Activated CD8-positive, alpha-beta memory T cell treated with anti-CD3 and anti-CD28 coated beads, Interleukin-2, amount 10 ng/mL, durations not matched to agents 7 days and 5 days (primary cell): ENCODE data around the gene USP11. TPM values are rescaled to one million over a fixed set of nuclear protein-coding genes. Genes with fewer than 3 reads are reported as not detected.
A peak's percentile ranks its signal among the peaks of the same experiment; 100 is the strongest.

Source experiments
- ATAC-seq: fragments of 150-1000 bp; cut with Tn5 transposase; one replicate; pipeline ENCODE4 v1.10.0; 2021; ENCODE audit warnings: moderate library complexity
- CTCF ChIA-PET: fragments of 350-600 bp; sonication (Branson Sonifier 250); formaldehyde crosslinking; loops from one replicate; lab custom pipeline; 2021; ENCODE audit warnings: antibody characterized with exemption; lab: Charles Lee
- DNase-seq: peaks from one replicate; pipeline ENCODE4 v3.0.0-alpha.2; 2020
- H3K27ac Mint-ChIP-seq: one replicate; pipeline ENCODE4 v1.8.0; 2021; ENCODE audit warnings: mild to moderate bottlenecking, mixed read lengths
- H3K27me3 Mint-ChIP-seq: one replicate; pipeline ENCODE4 v1.8.0; 2021; ENCODE audit warnings: mixed read lengths
- H3K36me3 Mint-ChIP-seq: one replicate; pipeline ENCODE4 v1.8.0; 2021; ENCODE audit warnings: mild to moderate bottlenecking, mixed read lengths
- H3K4me1 Mint-ChIP-seq: one replicate; pipeline ENCODE4 v1.8.0; 2021; ENCODE audit warnings: mixed read lengths
- H3K4me3 Mint-ChIP-seq: one replicate; pipeline ENCODE4 v1.8.0; 2021; ENCODE audit warnings: mild to moderate bottlenecking, moderate library complexity, mixed read lengths
- H3K9me3 Mint-ChIP-seq: one replicate; pipeline ENCODE4 v1.8.0; 2022; ENCODE audit warnings: low read depth, mixed read lengths
- total RNA-seq, 2 experiments: library from RNA; stranded (reverse); gene quantifications; one replicate each; pipeline ENCODE4 v1.2.3, GENCODE V29; 2021

The USP11 gene
- total RNA-seq, result 10 to 100 TPM; 54.8 to 72.7 TPM

GRCh38 chrX:47232803-47233332 is at the start of gene USP11:
USP11 (plus strand) TSS chrX:47233009; CDS start chrX:47233044, 35 bp downstream.
- Mint-ChIP-seq H3K4me3 (peak within 1 kb of the TSS; percentile 88), H3K4me1 (peaks cover 20% of the 10 kb centered on the region), H3K9me3 (no peaks in the 10 kb centered on the region), H3K27ac (peak within 1 kb of the TSS; percentile 98), H3K36me3 (peaks cover 20% of the 10 kb centered on the region), H3K27me3 (no peaks in the 10 kb centered on the region)
- CTCF ChIA-PET, result no interaction called here
- ATAC-seq, result peak; percentile 46
- peak; percentile 83 for DNase-seq

- H3K27ac Mint-ChIP-seq, result peak overlapping the region; percentile 28
- H3K27me3 Mint-ChIP-seq, result no peaks in the 10 kb centered on the region
- no peaks in the 10 kb centered on the region for H3K9me3 Mint-ChIP-seq
- peaks cover 22% of the 10 kb centered on the region for H3K36me3 Mint-ChIP-seq
- no peak for ATAC-seq
- H3K4me3 Mint-ChIP-seq, result no peak overlapping the region
- CTCF ChIA-PET, result no interaction called here
- no peak for DNase-seq
- H3K4me1 Mint-ChIP-seq, result peaks cover 3% of the 10 kb centered on the region
Observed at GRCh38 chrX:47184486-47184885, 48.3 kb upstream of the USP11 start.

- peaks cover 20% of the 10 kb centered on the region for H3K36me3 Mint-ChIP-seq
- no peaks in the 10 kb centered on the region for H3K27me3 Mint-ChIP-seq
- H3K9me3 Mint-ChIP-seq, result no peaks in the 10 kb centered on the region
- H3K27ac Mint-ChIP-seq, result no peak overlapping the region
- H3K4me3 Mint-ChIP-seq, result no peak overlapping the region
- DNase-seq (no peak), ATAC-seq (no peak)
- peaks cover 3% of the 10 kb centered on the region for H3K4me1 Mint-ChIP-seq
- CTCF ChIA-PET, result no interaction called here
Observed at GRCh38 chrX:47185241-47185640, 47.6 kb upstream of the USP11 start.

GRCh38 chrX:47186096-47186740 is 46.6 kb upstream of the USP11 start:
- CTCF ChIA-PET, result no interaction called here
- ATAC-seq (no peak), DNase-seq (no peak)
- H3K4me1 Mint-ChIP-seq, result peaks cover 8% of the 10 kb centered on the region
- H3K27me3 Mint-ChIP-seq, result no peaks in the 10 kb centered on the region
- peaks cover 17% of the 10 kb centered on the region for H3K36me3 Mint-ChIP-seq
- no peak overlapping the region for H3K4me3 Mint-ChIP-seq
- no peaks in the 10 kb centered on the region for H3K9me3 Mint-ChIP-seq
- no peak overlapping the region for H3K27ac Mint-ChIP-seq

DNA sequence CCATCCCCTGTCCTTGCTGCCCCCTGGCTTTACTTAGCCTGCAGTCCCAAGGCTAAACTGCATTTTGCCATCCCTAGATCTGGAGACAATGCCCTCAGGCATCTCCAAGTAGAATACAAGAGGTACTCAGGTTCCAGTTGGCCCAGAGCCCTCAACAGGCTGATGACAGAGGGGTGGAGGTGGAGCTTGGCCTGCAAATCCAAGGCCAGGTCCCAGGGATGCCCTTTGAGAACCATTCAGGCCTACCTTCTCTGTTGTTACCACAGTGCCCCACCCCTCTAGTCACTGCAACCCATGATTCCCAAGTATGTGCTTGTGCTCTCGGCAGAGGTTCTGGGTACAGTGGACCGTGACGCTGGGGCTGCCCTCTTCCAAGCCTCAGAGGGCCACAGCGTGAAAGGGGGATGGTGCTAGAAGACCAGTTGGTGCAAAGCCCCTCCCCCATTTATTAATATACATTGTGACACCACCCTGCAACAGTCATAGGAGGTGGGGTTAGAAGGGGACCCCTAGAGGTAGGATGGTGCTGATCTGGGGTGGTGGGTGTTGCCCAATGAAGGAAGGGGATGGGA is 45.6 kb upstream of the USP11 start:
- DNase-seq, result no peak
- Mint-ChIP-seq H3K9me3 (no peaks in the 10 kb centered on the region), H3K27me3 (no peaks in the 10 kb centered on the region), H3K27ac (no peak overlapping the region), H3K36me3 (peaks cover 16% of the 10 kb centered on the region), H3K4me3 (no peak overlapping the region), H3K4me1 (peaks cover 11% of the 10 kb centered on the region)
- CTCF ChIA-PET, result no interaction called here
- ATAC-seq, result no peak

- CTCF ChIA-PET, result interaction anchor here (2.6 kb wide), 1 partner anchor 194 kb away, joined by 12 read pairs; no protein-coding TSS in a partner anchor
- no peak overlapping the region for H3K27ac Mint-ChIP-seq
- no peaks in the 10 kb centered on the region for H3K9me3 Mint-ChIP-seq
- no peak overlapping the region for H3K4me3 Mint-ChIP-seq
- ATAC-seq (no peak), DNase-seq (no peak)
- H3K27me3 Mint-ChIP-seq, result no peaks in the 10 kb centered on the region
- peaks cover 10% of the 10 kb centered on the region for H3K36me3 Mint-ChIP-seq
- peaks cover 25% of the 10 kb centered on the region for H3K4me1 Mint-ChIP-seq
Observed at GRCh38 chrX:47189906-47190305, 42.9 kb upstream of the USP11 start.

GRCh38 chrX:47190445-47191269 is 42.2 kb upstream of the USP11 start:
- peak; percentile 78 for ATAC-seq
- Mint-ChIP-seq H3K27ac (peak overlapping the region; percentile 93), H3K9me3 (no peaks in the 10 kb centered on the region), H3K4me1 (peaks cover 31% of the 10 kb centered on the region), H3K4me3 (peak overlapping the region; percentile 84), H3K27me3 (no peaks in the 10 kb centered on the region), H3K36me3 (peaks cover 9% of the 10 kb centered on the region)
- CTCF ChIA-PET, result interaction anchor here (0.8 to 2.8 kb wide), 5 partner anchors 10 to 333 kb away, joined by 3 to 15 read pairs (median 10); partner anchors contain the start of genes NDUFB11 and RBM10
- DNase-seq, result peak; percentile 91

- peaks cover 11% of the 10 kb centered on the region for H3K36me3 Mint-ChIP-seq
- DNase-seq (peak; percentile 73), ATAC-seq (peak; percentile 3)
- peak overlapping the region; percentile 93 for H3K27ac Mint-ChIP-seq
- peak overlapping the region; percentile 84 for H3K4me3 Mint-ChIP-seq
- CTCF ChIA-PET, result interaction anchor here (0.8 to 2.8 kb wide), 5 partner anchors 10 to 332 kb away, joined by 3 to 15 read pairs (median 10); partner anchors contain the start of genes NDUFB11 and RBM10
- H3K27me3 Mint-ChIP-seq, result no peaks in the 10 kb centered on the region
- peaks cover 38% of the 10 kb centered on the region for H3K4me1 Mint-ChIP-seq
- H3K9me3 Mint-ChIP-seq, result no peaks in the 10 kb centered on the region
Observed at GRCh38 chrX:47191331-47191730, 41.5 kb upstream of the USP11 start.

- peaks cover 43% of the 10 kb centered on the region for H3K4me1 Mint-ChIP-seq
- peaks cover 10% of the 10 kb centered on the region for H3K36me3 Mint-ChIP-seq
- DNase-seq (no peak), ATAC-seq (no peak)
- no peaks in the 10 kb centered on the region for H3K27me3 Mint-ChIP-seq
- CTCF ChIA-PET, result interaction anchor here (1.3 to 2.8 kb wide), 5 partner anchors 47 to 331 kb away, joined by 3 to 15 read pairs (median 10); partner anchors contain the start of genes NDUFB11 and RBM10
- peak overlapping the region; percentile 84 for H3K4me3 Mint-ChIP-seq
- H3K9me3 Mint-ChIP-seq, result no peaks in the 10 kb centered on the region
- peak overlapping the region; percentile 93 for H3K27ac Mint-ChIP-seq
Observed at GRCh38 chrX:47191806-47192401, 40.9 kb upstream of the USP11 start.

DNA sequence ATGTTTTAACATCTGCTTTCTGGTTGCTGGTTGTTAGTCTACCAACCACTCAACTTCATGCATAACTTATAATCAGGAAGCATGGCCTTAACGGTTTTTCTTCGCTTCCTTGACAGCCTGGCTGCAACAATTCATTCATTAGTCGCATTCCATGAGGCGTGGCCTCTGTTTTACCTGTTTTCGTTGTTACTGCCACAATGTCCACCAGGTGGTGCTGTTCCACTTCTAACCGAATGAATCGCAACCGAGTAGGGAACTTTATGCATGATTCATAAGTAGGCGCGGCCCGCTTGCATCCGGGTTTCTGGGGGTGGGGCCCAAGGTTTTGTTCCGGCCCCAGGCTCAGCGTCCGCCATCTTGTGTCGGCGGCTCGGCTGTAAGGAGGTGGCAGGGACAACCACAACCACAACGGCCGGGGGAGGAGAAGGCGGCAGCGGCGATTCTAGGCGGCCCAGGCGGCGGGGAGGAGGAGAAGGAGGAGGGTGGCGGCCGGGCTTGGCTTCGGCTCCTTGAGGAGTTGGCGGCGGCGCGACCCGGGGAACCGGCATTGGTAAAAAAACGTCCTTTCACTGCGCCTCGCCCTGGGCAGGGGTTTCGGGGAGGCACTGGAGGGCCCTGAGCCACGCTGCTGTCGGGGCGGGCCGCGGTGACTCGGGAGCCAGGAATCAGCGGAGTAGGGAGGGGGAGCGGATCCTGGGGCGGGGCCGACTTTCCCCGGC is 39.2 kb upstream of the USP11 start, which contains the start of gene UBA1:
Gene UBA1 (plus strand): TSS at position 355 of the 719 bp plus-strand sequence. CDS start 4,974 bp downstream, outside the sequence.
- Mint-ChIP-seq H3K4me1 (peaks cover 47% of the 10 kb centered on the region), H3K36me3 (peaks cover 11% of the 10 kb centered on the region), H3K27me3 (no peaks in the 10 kb centered on the region), H3K4me3 (peak within 1 kb of the TSS; percentile 89), H3K27ac (peak within 1 kb of the TSS; percentile 95), H3K9me3 (no peaks in the 10 kb centered on the region)
- CTCF ChIA-PET, result interaction anchor here (1.0 to 1.8 kb wide), 6 partner anchors 45 to 330 kb away, joined by 3 to 8 read pairs (median 4); no protein-coding TSS in a partner anchor
- peak; percentile 74 for ATAC-seq
- peak; percentile 95 for DNase-seq

DNA sequence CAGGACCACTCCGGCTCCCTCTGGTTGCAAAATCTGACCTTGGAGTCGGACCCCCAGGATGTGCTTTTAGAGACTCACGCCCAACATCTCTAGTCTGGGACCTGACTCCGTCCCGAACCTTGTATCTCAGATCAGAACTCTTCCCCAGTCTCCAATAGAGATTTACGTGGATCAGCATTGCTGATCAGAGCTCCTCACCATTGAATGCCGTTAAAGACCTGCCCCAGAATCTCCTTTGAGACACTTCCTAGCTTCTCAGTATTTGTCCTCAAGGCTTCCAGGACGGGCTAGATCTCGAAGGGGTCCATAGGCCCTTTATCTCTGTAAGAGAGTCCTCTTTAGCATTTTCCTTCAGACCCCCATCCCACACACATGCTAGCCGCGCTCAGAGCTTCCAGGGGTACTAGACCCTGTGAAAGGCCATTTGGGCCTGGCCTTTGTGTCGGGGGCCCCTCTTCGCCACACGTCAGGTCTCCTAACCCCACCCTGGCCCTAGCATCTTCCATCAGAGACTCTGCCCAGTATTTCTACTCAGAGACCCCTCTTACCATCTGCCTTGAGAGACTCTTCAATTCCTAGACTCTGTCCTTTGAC is 38.5 kb upstream of the USP11 start:
- Mint-ChIP-seq H3K4me1 (peaks cover 48% of the 10 kb centered on the region), H3K36me3 (peaks cover 18% of the 10 kb centered on the region), H3K27me3 (no peaks in the 10 kb centered on the region), H3K4me3 (peak overlapping the region; percentile 89), H3K9me3 (no peaks in the 10 kb centered on the region), H3K27ac (peak overlapping the region; percentile 95)
- DNase-seq (no peak), ATAC-seq (no peak)
- CTCF ChIA-PET, result interaction anchor here (1.0 to 1.8 kb wide), 4 partner anchors 44 to 329 kb away, joined by 3 to 8 read pairs (median 4); no protein-coding TSS in a partner anchor

DNA sequence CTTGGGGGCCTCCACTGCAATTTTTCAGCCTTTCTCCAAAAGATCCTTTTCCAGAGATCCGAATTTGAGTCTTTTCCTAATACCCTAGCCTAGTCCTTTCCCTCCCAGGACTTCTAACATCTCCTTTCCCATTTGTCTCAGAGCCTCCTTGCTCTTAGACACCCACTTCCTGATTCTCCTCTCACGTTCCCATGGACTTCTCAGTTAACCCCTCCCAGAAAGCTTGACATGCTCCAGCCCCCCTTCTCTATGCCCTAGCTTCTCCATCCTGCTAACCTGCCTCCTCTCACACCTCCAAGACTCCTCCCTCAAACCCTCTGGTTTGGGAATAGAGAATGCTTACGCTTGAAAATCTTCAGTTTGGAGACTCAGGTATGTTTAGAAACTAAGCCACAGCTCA is 36.7 kb upstream of the USP11 start:
- H3K27ac Mint-ChIP-seq, result peak overlapping the region; percentile 75
- H3K4me1 Mint-ChIP-seq, result peaks cover 43% of the 10 kb centered on the region

More for the DNA sequence above, 36.7 kb upstream of the USP11 start:
- no peaks in the 10 kb centered on the region for H3K27me3 Mint-ChIP-seq
- DNase-seq (no peak), ATAC-seq (no peak)
- H3K9me3 Mint-ChIP-seq, result no peaks in the 10 kb centered on the region
- H3K36me3 Mint-ChIP-seq, result peaks cover 28% of the 10 kb centered on the region
- CTCF ChIA-PET, result no interaction called here
- peak overlapping the region; percentile 89 for H3K4me3 Mint-ChIP-seq
